Peyer's patch (tissue), 4 donors: ENCODE results near the gene ILKAP. TPM values are rescaled to one million over a fixed set of nuclear protein-coding genes. Genes with fewer than 3 reads are reported as not detected.

Experiments used
- DNase-seq, 3 donors: peaks; one replicate each; pipeline ENCODE4 v3.0.0-alpha.2; 2017 to 2019
- H3K27ac ChIP-seq, 4 donors: fragments of 200-600 bp; sonication (generic); one replicate each; pipeline ENCODE4 v1.5.1; 2016 to 2019
- H3K27me3 ChIP-seq, 2 donors: fragments of 200-600 bp; sonication (generic); one replicate each; pipeline ENCODE4 v1.5.1; 2019
- H3K36me3 ChIP-seq, 3 donors: fragments of 200-600 bp; sonication (generic); one replicate each; pipeline ENCODE4 v1.5.1; 2016 to 2019
- H3K4me1 ChIP-seq, 4 donors: fragments of 200-600 bp; sonication (generic); one replicate each; pipeline ENCODE4 v1.5.1; 2016 to 2019
- H3K4me3 ChIP-seq, 4 donors: fragments of 200-600 bp; sonication (generic); 1 replicate in 3 of 4; 2 replicates in 1 of 4; pipeline ENCODE4 v1.5.1; 2016 to 2019; ENCODE audit warnings: mild to moderate bottlenecking in 1 of 4
- H3K9me3 ChIP-seq, 4 donors: fragments of 200-600 bp; sonication (generic); one replicate each; pipeline ENCODE4 v1.5.1; 2016 to 2019; ENCODE audit warnings: mild to moderate bottlenecking in 1 of 4
- CTCF ChIP-seq, 6 experiments: fragments of 450-650 bp in 4 of 6; fragments of 200-600 bp in 2 of 6; sonication (generic) in 1 of 6; IDR thresholded peaks; one replicate each; pipeline ENCODE4 v1.5.1; 2017 to 2019; ENCODE audit warnings: antibody characterized with exemption in 6 of 6, mild to moderate bottlenecking in 3 of 6, moderate library complexity in 1 of 6
- POLR2A ChIP-seq, 2 donors: fragments of 450-650 bp; IDR thresholded peaks; one replicate each; pipeline ENCODE4 v1.5.1; 2017; ENCODE audit warnings: antibody characterized with exemption in 2 of 2, mild to moderate bottlenecking in 2 of 2, moderate library complexity in 2 of 2
- total RNA-seq, 4 donors: library from RNA; depleted of rRNA; stranded (reverse); fragments of >200 nt; gene quantifications; one replicate each; pipeline ENCODE4 v1.1.0, GENCODE V29; 2016

Gene ILKAP
- total RNA-seq, 4 donors from 2014 or later = 35.7 to 52.4 (median 43.8) TPM

- H3K27ac ChIP-seq = peak overlapping the region in 1 of 4 donors; percentile 57
- H3K36me3 ChIP-seq = peaks cover 0 to 24% (median 0%) of the 10 kb centered on the region in 3 donors
- no peak for TF ChIP-seq POLR2A (IDR thresholded peaks at IDR 0.05)
- no peak for TF ChIP-seq CTCF (IDR thresholded peaks at IDR 0.05)
These were observed 38.5 kb upstream of the ILKAP start for GRCh38 chr2:238241970-238242369.

GRCh38 chr2:238240757-238241711, 37.5 kb upstream of the ILKAP start:
- peak overlapping the region; percentile 73 to 95 (median 84) for H3K4me3 ChIP-seq
- peak overlapping the region in 3 of 4 donors; percentile 27 to 57 (median 38) for H3K27ac ChIP-seq
- peaks cover 0 to 37% (median 14%) of the 10 kb centered on the region in 4 donors for H3K4me1 ChIP-seq
- DNase-seq = peak in 2 of 3 donors; percentile 70 to 80
- no peaks in the 10 kb centered on the region for H3K27me3 ChIP-seq
- H3K9me3 ChIP-seq = peaks cover 0 to 4% (median 0%) of the 10 kb centered on the region in 4 donors
- TF ChIP-seq CTCF (IDR thresholded peaks at IDR 0.05) (no peak), POLR2A (IDR thresholded peaks at IDR 0.05) (no peak)
- H3K36me3 ChIP-seq = peaks cover 0 to 14% (median 0%) of the 10 kb centered on the region in 3 donors

More at GRCh38 chr2:238241970-238242369, 38.5 kb upstream of the ILKAP start:
- Histone ChIP-seq H3K27me3 (no peaks in the 10 kb centered on the region), H3K4me1 (peaks cover 0 to 37% (median 14%) of the 10 kb centered on the region in 4 donors), H3K9me3 (peaks cover 0 to 4% (median 0%) of the 10 kb centered on the region in 4 donors), H3K4me3 (no peak overlapping the region)
- DNase-seq = no peak

GRCh38 chr2:238239863-238240756, 36.6 kb upstream of the ILKAP start, which contains the start of gene HES6:
Gene HES6 (minus strand): TSS chr2:238240038. CDS start chr2:238239905, 133 bp downstream.
- H3K27me3 ChIP-seq = no peaks in the 10 kb centered on the region
- peaks cover 0 to 37% (median 14%) of the 10 kb centered on the region in 4 donors for H3K4me1 ChIP-seq
- H3K4me3 ChIP-seq = peak within 1 kb of the TSS; percentile 73 to 95 (median 84)
- peak within 1 kb of the TSS; percentile 49 to 83 (median 66) for H3K27ac ChIP-seq
- peaks cover 0 to 4% (median 0%) of the 10 kb centered on the region in 4 donors for H3K9me3 ChIP-seq
- TF ChIP-seq POLR2A (IDR thresholded peaks at IDR 0.05) (peak; percentile 25 to 96), CTCF (IDR thresholded peaks at IDR 0.05) (peak in 2 of 6 experiments; percentile 7 to 26)
- peaks cover 0 to 5% (median 0%) of the 10 kb centered on the region in 3 donors for H3K36me3 ChIP-seq
- peak; percentile 84 to 95 (median 92) for DNase-seq

GRCh38 chr2:238239543-238239862, 36.0 kb upstream of the ILKAP start:
- peaks cover 0 to 4% (median 0%) of the 10 kb centered on the region in 4 donors for H3K9me3 ChIP-seq
- H3K4me3 ChIP-seq = peak overlapping the region; percentile 73 to 95 (median 84)
- H3K36me3 ChIP-seq = no peaks in the 10 kb centered on the region
- H3K4me1 ChIP-seq = peaks cover 0 to 37% (median 14%) of the 10 kb centered on the region in 4 donors
- DNase-seq = peak in 2 of 3 donors; percentile 34 to 58
- peak overlapping the region; percentile 49 to 83 (median 66) for H3K27ac ChIP-seq
- TF ChIP-seq CTCF (IDR thresholded peaks at IDR 0.05) (peak in 1 of 6 experiments; percentile 12), POLR2A (IDR thresholded peaks at IDR 0.05) (no peak)
- no peaks in the 10 kb centered on the region for H3K27me3 ChIP-seq
